GM10248 (cell line): Measurements from ENCODE around the gene RAC3.

ENCODE experiments used
- CTCF ChIA-PET: fragments of 300-600 bp; sonication (Branson Sonifier 250); formaldehyde crosslinking; extraction: SDS; loops from one replicate; lab custom pipeline; 2021; ENCODE audit warnings: antibody characterized with exemption; lab: Yijun Ruan, JAX
- POLR2A ChIA-PET: fragments of 350-650 bp; sonication (Branson Sonifier 250); formaldehyde crosslinking; extraction: SDS; loops from one replicate; lab custom pipeline; 2020; ENCODE audit warnings: antibody characterized with exemption; lab: Yijun Ruan, JAX
- DNase-seq: peaks from one replicate; pipeline ENCODE4 v3.0.0; 2012; ENCODE audit errors: extremely low spot score
- CTCF ChIP-seq: IDR thresholded peaks from 2 replicates; pipeline ENCODE4 v1.5.1; 2012; ENCODE audit warnings: mild to moderate bottlenecking, low read depth; ENCODE audit errors: extremely low read depth, missing control alignments, control extremely low read depth

The RAC3 gene

GRCh38 chr17:82059272-82060000, 28.0 kb downstream of the RAC3 start:
- no peak for TF ChIP-seq CTCF
- POLR2A ChIA-PET, result no interaction called here
- CTCF ChIA-PET, result interaction anchor here (0.8 kb wide), 1 partner anchor 290 kb away, joined by 3 read pairs; no protein-coding TSS in a partner anchor
- DNase-seq, result no peak

GRCh38 chr17:82060001-82060380, 28.5 kb downstream of the RAC3 start:
- ChIA-PET CTCF (interaction anchor here (0.7 kb wide), 1 partner anchor 10 kb away, joined by 3 read pairs; no protein-coding TSS in a partner anchor), POLR2A (no interaction called here)
- no peak for DNase-seq
- TF ChIP-seq CTCF, result no peak

- DNase-seq, result no peak
- no peak for TF ChIP-seq CTCF
- CTCF ChIA-PET, result interaction anchor here (0.7 kb wide), 1 partner anchor 11 kb away, joined by 3 read pairs; no protein-coding TSS in a partner anchor
- POLR2A ChIA-PET, result no interaction called here
Observed at GRCh38 chr17:82060614-82061013, 29.1 kb downstream of the RAC3 start.

GRCh38 chr17:82061047-82061925, 29.8 kb downstream of the RAC3 start:
- no peak for DNase-seq
- ChIA-PET CTCF (no interaction called here), POLR2A (no interaction called here)
- no peak for TF ChIP-seq CTCF

GRCh38 chr17:82062076-82062983, 30.9 kb downstream of the RAC3 start:
- TF ChIP-seq CTCF, result no peak
- ChIA-PET CTCF (no interaction called here), POLR2A (no interaction called here)
- no peak for DNase-seq

GRCh38 chr17:82062984-82063368, 31.5 kb downstream of the RAC3 start:
- ChIA-PET POLR2A (no interaction called here), CTCF (interaction anchor here (1.1 kb wide), 1 partner anchor 42 kb away, joined by 3 read pairs; no protein-coding TSS in a partner anchor)
- TF ChIP-seq CTCF, result no peak
- no peak for DNase-seq
